ENCODE measurements around the gene ZNF595.

DNA sequence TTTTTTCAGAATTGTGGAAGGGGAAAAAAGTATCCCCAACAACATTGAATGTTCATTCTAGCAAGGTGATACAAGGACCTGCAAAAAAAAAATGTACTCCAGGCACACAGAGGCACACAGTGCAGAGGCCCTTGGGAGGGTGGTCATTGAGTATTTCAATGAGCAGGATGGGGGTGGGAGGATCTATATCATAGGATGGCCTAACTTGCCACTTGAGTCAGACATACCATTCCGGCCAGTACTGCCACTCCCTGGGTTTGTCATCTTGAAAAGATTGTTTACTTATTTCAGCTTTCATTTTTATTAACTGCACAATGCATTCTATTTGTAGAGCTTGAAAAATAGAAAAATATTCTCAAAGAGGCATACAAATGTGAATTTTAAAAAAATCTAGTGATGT is 18.7 kb downstream of the ZNF595 start:
- TF ChIP-seq, protein P1, sequence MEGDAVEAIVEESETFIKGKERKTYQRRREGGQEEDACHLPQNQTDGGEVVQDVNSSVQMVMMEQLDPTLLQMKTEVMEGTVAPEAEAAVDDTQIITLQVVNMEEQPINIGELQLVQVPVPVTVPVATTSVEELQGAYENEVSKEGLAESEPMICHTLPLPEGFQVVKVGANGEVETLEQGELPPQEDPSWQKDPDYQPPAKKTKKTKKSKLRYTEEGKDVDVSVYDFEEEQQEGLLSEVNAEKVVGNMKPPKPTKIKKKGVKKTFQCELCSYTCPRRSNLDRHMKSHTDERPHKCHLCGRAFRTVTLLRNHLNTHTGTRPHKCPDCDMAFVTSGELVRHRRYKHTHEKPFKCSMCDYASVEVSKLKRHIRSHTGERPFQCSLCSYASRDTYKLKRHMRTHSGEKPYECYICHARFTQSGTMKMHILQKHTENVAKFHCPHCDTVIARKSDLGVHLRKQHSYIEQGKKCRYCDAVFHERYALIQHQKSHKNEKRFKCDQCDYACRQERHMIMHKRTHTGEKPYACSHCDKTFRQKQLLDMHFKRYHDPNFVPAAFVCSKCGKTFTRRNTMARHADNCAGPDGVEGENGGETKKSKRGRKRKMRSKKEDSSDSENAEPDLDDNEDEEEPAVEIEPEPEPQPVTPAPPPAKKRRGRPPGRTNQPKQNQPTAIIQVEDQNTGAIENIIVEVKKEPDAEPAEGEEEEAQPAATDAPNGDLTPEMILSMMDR (IDR thresholded peaks at IDR 0.05) = no peak
- TF ChIP-seq POLR2A (IDR thresholded peaks at IDR 0.05) = no peak

All from testis (tissue), 2 donors.